ENCODE measurements around the gene GINS1.

DNA sequence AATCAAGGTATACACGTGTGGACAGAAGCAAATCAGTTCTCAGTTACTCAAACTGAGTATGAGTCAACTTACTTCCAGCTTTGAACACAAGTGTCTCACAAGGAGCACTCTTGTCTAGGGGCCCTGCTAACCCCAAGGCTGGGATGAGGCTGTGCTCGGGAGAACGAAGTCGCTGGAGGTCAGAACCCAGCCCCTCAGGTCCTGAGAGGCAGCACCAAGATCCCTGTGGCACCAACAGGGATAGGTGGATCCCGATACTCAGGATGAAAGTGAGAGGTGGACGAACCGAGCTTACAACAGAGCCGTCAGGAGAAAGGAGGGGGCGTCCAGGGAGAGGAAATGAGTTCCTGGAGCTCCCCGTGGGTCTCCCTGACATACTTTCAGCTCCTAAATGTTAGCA lies 85.7 kb downstream of the GINS1 start:
- TF ChIP-seq, protein P1, sequence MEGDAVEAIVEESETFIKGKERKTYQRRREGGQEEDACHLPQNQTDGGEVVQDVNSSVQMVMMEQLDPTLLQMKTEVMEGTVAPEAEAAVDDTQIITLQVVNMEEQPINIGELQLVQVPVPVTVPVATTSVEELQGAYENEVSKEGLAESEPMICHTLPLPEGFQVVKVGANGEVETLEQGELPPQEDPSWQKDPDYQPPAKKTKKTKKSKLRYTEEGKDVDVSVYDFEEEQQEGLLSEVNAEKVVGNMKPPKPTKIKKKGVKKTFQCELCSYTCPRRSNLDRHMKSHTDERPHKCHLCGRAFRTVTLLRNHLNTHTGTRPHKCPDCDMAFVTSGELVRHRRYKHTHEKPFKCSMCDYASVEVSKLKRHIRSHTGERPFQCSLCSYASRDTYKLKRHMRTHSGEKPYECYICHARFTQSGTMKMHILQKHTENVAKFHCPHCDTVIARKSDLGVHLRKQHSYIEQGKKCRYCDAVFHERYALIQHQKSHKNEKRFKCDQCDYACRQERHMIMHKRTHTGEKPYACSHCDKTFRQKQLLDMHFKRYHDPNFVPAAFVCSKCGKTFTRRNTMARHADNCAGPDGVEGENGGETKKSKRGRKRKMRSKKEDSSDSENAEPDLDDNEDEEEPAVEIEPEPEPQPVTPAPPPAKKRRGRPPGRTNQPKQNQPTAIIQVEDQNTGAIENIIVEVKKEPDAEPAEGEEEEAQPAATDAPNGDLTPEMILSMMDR (conservative IDR thresholded peaks at IDR 0.05; ENCODE audit: low read depth in 2 of 2) = no peak
- TF ChIP-seq EZH2phosphoT487 (IDR thresholded peaks at IDR 0.05; ENCODE audit: unreplicated experiment) = no peak
- TF ChIP-seq, protein P2, sequence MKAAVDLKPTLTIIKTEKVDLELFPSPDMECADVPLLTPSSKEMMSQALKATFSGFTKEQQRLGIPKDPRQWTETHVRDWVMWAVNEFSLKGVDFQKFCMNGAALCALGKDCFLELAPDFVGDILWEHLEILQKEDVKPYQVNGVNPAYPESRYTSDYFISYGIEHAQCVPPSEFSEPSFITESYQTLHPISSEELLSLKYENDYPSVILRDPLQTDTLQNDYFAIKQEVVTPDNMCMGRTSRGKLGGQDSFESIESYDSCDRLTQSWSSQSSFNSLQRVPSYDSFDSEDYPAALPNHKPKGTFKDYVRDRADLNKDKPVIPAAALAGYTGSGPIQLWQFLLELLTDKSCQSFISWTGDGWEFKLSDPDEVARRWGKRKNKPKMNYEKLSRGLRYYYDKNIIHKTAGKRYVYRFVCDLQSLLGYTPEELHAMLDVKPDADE (IDR thresholded peaks at IDR 0.05) = no peak
- TF ChIP-seq POLR2AphosphoS5 (IDR thresholded peaks at IDR 0.05; ENCODE audit: low read depth) = no peak
- TF ChIP-seq, protein P3, sequence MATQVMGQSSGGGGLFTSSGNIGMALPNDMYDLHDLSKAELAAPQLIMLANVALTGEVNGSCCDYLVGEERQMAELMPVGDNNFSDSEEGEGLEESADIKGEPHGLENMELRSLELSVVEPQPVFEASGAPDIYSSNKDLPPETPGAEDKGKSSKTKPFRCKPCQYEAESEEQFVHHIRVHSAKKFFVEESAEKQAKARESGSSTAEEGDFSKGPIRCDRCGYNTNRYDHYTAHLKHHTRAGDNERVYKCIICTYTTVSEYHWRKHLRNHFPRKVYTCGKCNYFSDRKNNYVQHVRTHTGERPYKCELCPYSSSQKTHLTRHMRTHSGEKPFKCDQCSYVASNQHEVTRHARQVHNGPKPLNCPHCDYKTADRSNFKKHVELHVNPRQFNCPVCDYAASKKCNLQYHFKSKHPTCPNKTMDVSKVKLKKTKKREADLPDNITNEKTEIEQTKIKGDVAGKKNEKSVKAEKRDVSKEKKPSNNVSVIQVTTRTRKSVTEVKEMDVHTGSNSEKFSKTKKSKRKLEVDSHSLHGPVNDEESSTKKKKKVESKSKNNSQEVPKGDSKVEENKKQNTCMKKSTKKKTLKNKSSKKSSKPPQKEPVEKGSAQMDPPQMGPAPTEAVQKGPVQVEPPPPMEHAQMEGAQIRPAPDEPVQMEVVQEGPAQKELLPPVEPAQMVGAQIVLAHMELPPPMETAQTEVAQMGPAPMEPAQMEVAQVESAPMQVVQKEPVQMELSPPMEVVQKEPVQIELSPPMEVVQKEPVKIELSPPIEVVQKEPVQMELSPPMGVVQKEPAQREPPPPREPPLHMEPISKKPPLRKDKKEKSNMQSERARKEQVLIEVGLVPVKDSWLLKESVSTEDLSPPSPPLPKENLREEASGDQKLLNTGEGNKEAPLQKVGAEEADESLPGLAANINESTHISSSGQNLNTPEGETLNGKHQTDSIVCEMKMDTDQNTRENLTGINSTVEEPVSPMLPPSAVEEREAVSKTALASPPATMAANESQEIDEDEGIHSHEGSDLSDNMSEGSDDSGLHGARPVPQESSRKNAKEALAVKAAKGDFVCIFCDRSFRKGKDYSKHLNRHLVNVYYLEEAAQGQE (IDR thresholded peaks at IDR 0.05; ENCODE audit: unreplicated experiment) = no peak
